Nephron (organoid): ENCODE data around the gene FEV.

Source experiments
- H3K27ac Mint-ChIP-seq, 3 experiments: 2 replicates each; pipeline ENCODE4 v1.8.0; 2020; ENCODE audit warnings: mixed read lengths in 3 of 3, mild to moderate bottlenecking in 2 of 3, moderate library complexity in 1 of 3
- H3K27me3 Mint-ChIP-seq: 2 replicates; pipeline ENCODE4 v1.8.0; 2021; ENCODE audit warnings: low read depth, mild to moderate bottlenecking, moderate library complexity, mixed read lengths
- H3K36me3 Mint-ChIP-seq: 2 replicates; pipeline ENCODE4 v1.8.0; 2020; ENCODE audit warnings: low read depth, mixed read lengths
- H3K4me1 Mint-ChIP-seq: 2 replicates; pipeline ENCODE4 v1.8.0; 2020; ENCODE audit warnings: mixed read lengths
- H3K4me3 Mint-ChIP-seq, 3 experiments: 2 replicates each; pipeline ENCODE4 v1.8.0; 2020; ENCODE audit warnings: mild to moderate bottlenecking in 3 of 3, mixed read lengths in 3 of 3, moderate library complexity in 2 of 3
- H3K9me3 Mint-ChIP-seq: 2 replicates; pipeline ENCODE4 v1.8.0; 2020; ENCODE audit warnings: mixed read lengths
- TF ChIP-seq, protein P1 (sequence below), 3 experiments: fragments of 200-600 bp; sonication (generic); IDR thresholded peaks; one replicate each; pipeline ENCODE4 v1.5.0; 2021; ENCODE audit warnings: antibody characterized with exemption in 3 of 3; ENCODE audit not compliant: unreplicated experiment in 3 of 3

FEV gene

DNA sequence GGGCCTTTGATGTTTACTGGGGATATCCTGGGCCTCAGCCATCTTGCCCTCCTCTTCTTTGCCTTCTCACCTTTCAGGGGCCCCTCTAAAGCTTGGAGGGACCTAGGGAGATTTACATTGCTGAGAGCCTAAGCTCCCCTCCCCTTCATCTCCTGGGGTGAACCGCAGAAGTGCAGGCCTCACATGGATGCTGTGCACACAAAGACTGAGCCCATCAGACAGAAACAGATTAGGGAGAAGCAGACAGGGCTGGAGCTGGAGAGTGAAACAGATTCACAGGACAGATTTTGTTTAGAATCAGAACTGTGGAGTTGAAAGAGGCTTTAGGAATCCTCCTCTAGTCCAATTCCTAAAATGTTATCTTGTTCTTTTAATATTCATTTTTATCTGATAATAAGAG, 28.9 kb downstream of the FEV start:
- H3K36me3 Mint-ChIP-seq: no peaks in the 10 kb centered on the region
- H3K9me3 Mint-ChIP-seq: peaks cover 2% of the 10 kb centered on the region
- H3K27me3 Mint-ChIP-seq: peaks cover 83% of the 10 kb centered on the region
- H3K27ac Mint-ChIP-seq: no peak overlapping the region
- peaks cover 17% of the 10 kb centered on the region for H3K4me1 Mint-ChIP-seq
- no peak overlapping the region for H3K4me3 Mint-ChIP-seq
- TF ChIP-seq, protein P1, sequence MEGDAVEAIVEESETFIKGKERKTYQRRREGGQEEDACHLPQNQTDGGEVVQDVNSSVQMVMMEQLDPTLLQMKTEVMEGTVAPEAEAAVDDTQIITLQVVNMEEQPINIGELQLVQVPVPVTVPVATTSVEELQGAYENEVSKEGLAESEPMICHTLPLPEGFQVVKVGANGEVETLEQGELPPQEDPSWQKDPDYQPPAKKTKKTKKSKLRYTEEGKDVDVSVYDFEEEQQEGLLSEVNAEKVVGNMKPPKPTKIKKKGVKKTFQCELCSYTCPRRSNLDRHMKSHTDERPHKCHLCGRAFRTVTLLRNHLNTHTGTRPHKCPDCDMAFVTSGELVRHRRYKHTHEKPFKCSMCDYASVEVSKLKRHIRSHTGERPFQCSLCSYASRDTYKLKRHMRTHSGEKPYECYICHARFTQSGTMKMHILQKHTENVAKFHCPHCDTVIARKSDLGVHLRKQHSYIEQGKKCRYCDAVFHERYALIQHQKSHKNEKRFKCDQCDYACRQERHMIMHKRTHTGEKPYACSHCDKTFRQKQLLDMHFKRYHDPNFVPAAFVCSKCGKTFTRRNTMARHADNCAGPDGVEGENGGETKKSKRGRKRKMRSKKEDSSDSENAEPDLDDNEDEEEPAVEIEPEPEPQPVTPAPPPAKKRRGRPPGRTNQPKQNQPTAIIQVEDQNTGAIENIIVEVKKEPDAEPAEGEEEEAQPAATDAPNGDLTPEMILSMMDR (IDR thresholded peaks at IDR 0.05; ENCODE audit: unreplicated experiment in 3 of 3): no peak

DNA sequence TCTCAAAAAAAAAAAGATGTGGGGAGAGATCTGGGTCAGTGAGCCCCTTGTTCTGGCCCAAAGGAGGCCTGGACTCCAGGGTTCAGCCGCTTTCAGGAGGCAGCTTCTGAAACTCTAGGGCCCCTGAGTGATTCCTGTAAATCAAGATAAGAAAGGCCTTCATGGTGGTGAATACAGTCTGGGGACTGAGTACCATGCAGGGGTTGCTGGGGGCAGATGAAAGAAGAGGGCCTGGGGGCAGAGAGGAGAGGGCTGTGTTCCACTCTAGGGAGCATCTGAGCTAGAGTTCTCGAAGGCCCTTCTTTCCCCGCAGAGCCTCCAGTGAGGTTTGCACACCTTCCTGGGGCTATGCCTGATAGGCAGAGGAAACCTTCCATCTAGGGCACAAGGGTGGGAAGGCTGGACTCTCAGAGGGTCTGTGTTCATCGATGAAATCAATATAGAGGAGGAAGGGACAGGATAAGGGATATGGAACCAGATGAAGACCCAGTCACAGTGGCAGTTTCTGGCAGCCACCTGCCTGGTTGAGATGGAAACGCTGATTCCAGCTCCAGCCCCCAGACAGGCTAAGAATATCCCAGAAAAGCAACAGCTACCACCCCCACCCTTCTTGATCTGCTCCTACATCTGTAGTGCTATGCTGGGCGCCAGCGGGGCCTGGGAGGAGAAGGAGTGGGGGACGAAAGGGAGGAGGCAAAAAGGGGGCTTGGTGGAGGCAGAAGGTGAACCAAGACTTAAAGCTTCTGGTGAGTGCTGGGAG, 30.3 kb downstream of the FEV start:
- Mint-ChIP-seq H3K4me1 (peaks cover 15% of the 10 kb centered on the region), H3K36me3 (no peaks in the 10 kb centered on the region), H3K27ac (no peak overlapping the region), H3K4me3 (no peak overlapping the region), H3K9me3 (peaks cover 2% of the 10 kb centered on the region), H3K27me3 (peaks cover 80% of the 10 kb centered on the region)
- TF ChIP-seq, protein P1 (IDR thresholded peaks at IDR 0.05; ENCODE audit: unreplicated experiment in 3 of 3): no peak

GRCh38 chr2:218953366-218953954, 31.5 kb downstream of the FEV start:
- H3K27me3 Mint-ChIP-seq: peaks cover 69% of the 10 kb centered on the region
- no peaks in the 10 kb centered on the region for H3K36me3 Mint-ChIP-seq
- H3K9me3 Mint-ChIP-seq: peaks cover 2% of the 10 kb centered on the region
- H3K27ac Mint-ChIP-seq: no peak overlapping the region
- TF ChIP-seq, protein P1 (IDR thresholded peaks at IDR 0.05; ENCODE audit: unreplicated experiment in 3 of 3): no peak
- H3K4me1 Mint-ChIP-seq: peaks cover 8% of the 10 kb centered on the region
- no peak overlapping the region for H3K4me3 Mint-ChIP-seq

DNA sequence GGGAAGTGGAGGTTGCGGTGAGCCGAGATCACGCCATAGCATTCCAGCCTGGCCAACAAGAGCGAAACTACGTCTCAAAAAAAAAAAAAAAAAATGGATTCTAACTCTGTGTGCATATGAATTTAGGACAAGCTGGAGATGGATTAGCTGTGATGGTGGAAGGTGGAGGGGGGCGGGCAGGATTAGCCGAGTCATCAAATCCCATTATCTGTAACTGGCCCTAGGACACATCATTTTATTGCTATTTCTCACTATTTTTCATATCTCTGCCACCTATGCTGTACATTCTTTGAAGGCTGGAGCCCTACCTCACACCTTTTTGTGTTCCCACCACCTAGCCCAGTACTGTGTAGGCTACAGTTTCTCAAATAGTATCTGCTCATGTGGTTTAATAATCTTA, 32.8 kb downstream of the FEV start:
- Mint-ChIP-seq H3K9me3 (peaks cover 2% of the 10 kb centered on the region), H3K27me3 (peaks cover 56% of the 10 kb centered on the region), H3K4me3 (no peak overlapping the region), H3K27ac (no peak overlapping the region), H3K4me1 (peaks cover 8% of the 10 kb centered on the region), H3K36me3 (no peaks in the 10 kb centered on the region)
- TF ChIP-seq, protein P1 (IDR thresholded peaks at IDR 0.05; ENCODE audit: unreplicated experiment in 3 of 3): no peak

DNA sequence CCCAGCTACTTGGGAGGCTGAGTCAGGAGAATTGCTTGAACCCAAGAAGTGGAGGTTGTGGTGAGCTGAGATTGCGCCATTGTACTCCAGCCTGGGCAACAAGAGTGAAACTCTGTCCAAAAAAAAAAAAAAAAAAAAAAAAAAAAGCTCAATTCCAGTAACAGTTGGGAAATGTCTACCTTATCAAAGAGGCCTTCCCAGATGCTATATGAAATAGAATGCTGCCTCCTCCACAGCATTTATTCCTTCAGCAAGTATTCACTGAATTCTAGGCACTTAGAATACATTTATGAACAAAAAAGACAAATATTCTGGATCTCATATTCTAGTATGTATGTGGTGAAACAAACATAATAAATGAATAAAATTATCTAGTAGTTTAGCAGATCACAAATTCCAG, 38.4 kb downstream of the FEV start:
- Mint-ChIP-seq H3K9me3 (no peaks in the 10 kb centered on the region), H3K4me3 (no peak overlapping the region), H3K4me1 (no peaks in the 10 kb centered on the region), H3K27ac (no peak overlapping the region), H3K27me3 (peaks cover 42% of the 10 kb centered on the region), H3K36me3 (no peaks in the 10 kb centered on the region)
- TF ChIP-seq, protein P1 (IDR thresholded peaks at IDR 0.05; ENCODE audit: unreplicated experiment in 3 of 3): no peak
